OCI-LY7 (cell line): ENCODE results near the gene DNAJC27.

Source experiments
- EZH2phosphoT487 ChIP-seq: fragments of 200-600 bp; sonication (generic); IDR thresholded peaks from 2 replicates; pipeline ENCODE4 v1.6.1; 2018; ENCODE audit warnings: low read depth, borderline replicate concordance, mild to moderate bottlenecking, mixed run types, antibody characterized with exemption, low read length, moderate library complexity, mixed read lengths
- TF ChIP-seq, protein P1 (sequence below): fragments of 200-600 bp; sonication (generic); conservative IDR thresholded peaks from 2 replicates; pipeline ENCODE4 v1.5.1; 2014; ENCODE audit warnings: mild to moderate bottlenecking, antibody characterized with exemption, low read length, moderate library complexity, mixed read lengths

GRCh38 chr2:24918326-24919036 lies 53.3 kb downstream of the DNAJC27 start:
- TF ChIP-seq, protein P1, sequence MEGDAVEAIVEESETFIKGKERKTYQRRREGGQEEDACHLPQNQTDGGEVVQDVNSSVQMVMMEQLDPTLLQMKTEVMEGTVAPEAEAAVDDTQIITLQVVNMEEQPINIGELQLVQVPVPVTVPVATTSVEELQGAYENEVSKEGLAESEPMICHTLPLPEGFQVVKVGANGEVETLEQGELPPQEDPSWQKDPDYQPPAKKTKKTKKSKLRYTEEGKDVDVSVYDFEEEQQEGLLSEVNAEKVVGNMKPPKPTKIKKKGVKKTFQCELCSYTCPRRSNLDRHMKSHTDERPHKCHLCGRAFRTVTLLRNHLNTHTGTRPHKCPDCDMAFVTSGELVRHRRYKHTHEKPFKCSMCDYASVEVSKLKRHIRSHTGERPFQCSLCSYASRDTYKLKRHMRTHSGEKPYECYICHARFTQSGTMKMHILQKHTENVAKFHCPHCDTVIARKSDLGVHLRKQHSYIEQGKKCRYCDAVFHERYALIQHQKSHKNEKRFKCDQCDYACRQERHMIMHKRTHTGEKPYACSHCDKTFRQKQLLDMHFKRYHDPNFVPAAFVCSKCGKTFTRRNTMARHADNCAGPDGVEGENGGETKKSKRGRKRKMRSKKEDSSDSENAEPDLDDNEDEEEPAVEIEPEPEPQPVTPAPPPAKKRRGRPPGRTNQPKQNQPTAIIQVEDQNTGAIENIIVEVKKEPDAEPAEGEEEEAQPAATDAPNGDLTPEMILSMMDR = no peak
- no peak for TF ChIP-seq EZH2phosphoT487
